KMS-11 (cell line): ENCODE data around the gene ZMYND11.

Experiments
- H2AFZ ChIP-seq: fragments of 200-600 bp; sonication (generic); 2 replicates; pipeline ENCODE4 v1.6.1; 2016; ENCODE audit warnings: antibody characterized with exemption, mixed run types, low read depth
- H3K27ac ChIP-seq: fragments of 200-600 bp; sonication (generic); 2 replicates; pipeline ENCODE4 v1.6.1; 2016; ENCODE audit warnings: mild to moderate bottlenecking, mixed run types
- H3K27me3 ChIP-seq: fragments of 200-600 bp; sonication (generic); 2 replicates; pipeline ENCODE4 v1.6.1; 2017; ENCODE audit warnings: mild to moderate bottlenecking, low read depth, mixed run types, moderate library complexity; ENCODE audit not compliant: insufficient read depth
- H3K36me3 ChIP-seq: fragments of 200-600 bp; sonication (generic); 2 replicates; pipeline ENCODE4 v1.6.1; 2017; ENCODE audit warnings: mild to moderate bottlenecking, mixed run types; ENCODE audit not compliant: insufficient read depth
- H3K4me1 ChIP-seq: fragments of 200-600 bp; sonication (generic); 2 replicates; pipeline ENCODE4 v1.6.1; 2016; ENCODE audit warnings: mild to moderate bottlenecking, low read depth, mixed run types; ENCODE audit not compliant: poor library complexity, severe bottlenecking
- H3K4me2 ChIP-seq: fragments of 200-600 bp; sonication (generic); 2 replicates; pipeline ENCODE4 v1.7.0; 2016; ENCODE audit warnings: mild to moderate bottlenecking, mixed run types
- H3K4me3 ChIP-seq: fragments of 200-600 bp; sonication (generic); IDR thresholded peaks from 2 replicates; pipeline ENCODE4 v1.6.1; 2017; ENCODE audit warnings: low read depth, low read length, mixed read lengths; ENCODE audit not compliant: insufficient read depth
- H3K79me2 ChIP-seq: fragments of 200-600 bp; sonication (generic); 2 replicates; pipeline ENCODE4 v1.6.1; 2016; ENCODE audit warnings: low read depth, mixed run types; ENCODE audit not compliant: insufficient read depth
- H3K9ac ChIP-seq: fragments of 200-600 bp; sonication (generic); 2 replicates; pipeline ENCODE4 v1.6.1; 2016; ENCODE audit warnings: mild to moderate bottlenecking, mixed run types
- H4K20me1 ChIP-seq: fragments of 200-600 bp; sonication (generic); 2 replicates; pipeline ENCODE4 v1.6.1; 2016; ENCODE audit warnings: mild to moderate bottlenecking, mixed run types; ENCODE audit not compliant: insufficient read depth
- CTCF ChIP-seq: fragments of 200-600 bp; sonication (generic); conservative IDR thresholded peaks from 2 replicates; pipeline ENCODE4 v1.6.1; 2017; ENCODE audit warnings: low read depth, mild to moderate bottlenecking, antibody characterized with exemption, low read length, moderate library complexity, mixed read lengths

The ZMYND11 gene

GRCh38 chr10:228366-228765 lies 93.1 kb downstream of the ZMYND11 start:
- Histone ChIP-seq H3K4me1 (no peaks in the 10 kb centered on the region), H3K4me2 (no peak overlapping the region), H4K20me1 (no peaks in the 10 kb centered on the region), H3K27ac (no peak overlapping the region), H2AFZ (no peak overlapping the region), H3K36me3 (no peaks in the 10 kb centered on the region), H3K4me3 (no peak overlapping the region), H3K27me3 (no peaks in the 10 kb centered on the region), H3K9ac (no peak overlapping the region), H3K79me2 (no peaks in the 10 kb centered on the region)
- TF ChIP-seq CTCF, result no peak

- Histone ChIP-seq H3K4me1 (no peaks in the 10 kb centered on the region), H4K20me1 (no peaks in the 10 kb centered on the region), H3K79me2 (no peaks in the 10 kb centered on the region), H3K27me3 (no peaks in the 10 kb centered on the region), H3K4me2 (no peak overlapping the region), H2AFZ (no peak overlapping the region), H3K27ac (no peak overlapping the region), H3K4me3 (no peak overlapping the region), H3K36me3 (no peaks in the 10 kb centered on the region), H3K9ac (no peak overlapping the region)
- peak; percentile 53; the same call in 1 of the 2 replicates for TF ChIP-seq CTCF
Measured at GRCh38 chr10:230758-231157, 95.5 kb downstream of the ZMYND11 start.

GRCh38 chr10:232061-232460 lies 96.8 kb downstream of the ZMYND11 start:
- no peak for TF ChIP-seq CTCF
- H3K4me2 ChIP-seq, result no peak overlapping the region
- no peaks in the 10 kb centered on the region for H3K27me3 ChIP-seq
- H3K4me1 ChIP-seq, result no peaks in the 10 kb centered on the region
- no peak overlapping the region for H3K4me3 ChIP-seq
- H3K27ac ChIP-seq, result no peak overlapping the region
- H4K20me1 ChIP-seq, result no peaks in the 10 kb centered on the region
- H3K9ac ChIP-seq, result no peak overlapping the region
- no peak overlapping the region for H2AFZ ChIP-seq
- H3K79me2 ChIP-seq, result no peaks in the 10 kb centered on the region
- no peaks in the 10 kb centered on the region for H3K36me3 ChIP-seq

- H4K20me1 ChIP-seq, result no peaks in the 10 kb centered on the region
- no peaks in the 10 kb centered on the region for H3K36me3 ChIP-seq
- TF ChIP-seq CTCF, result no peak
- H3K27me3 ChIP-seq, result no peaks in the 10 kb centered on the region
- H3K9ac ChIP-seq, result no peak overlapping the region
- no peaks in the 10 kb centered on the region for H3K4me1 ChIP-seq
- no peak overlapping the region for H2AFZ ChIP-seq
- no peak overlapping the region for H3K4me3 ChIP-seq
- H3K27ac ChIP-seq, result no peak overlapping the region
- no peaks in the 10 kb centered on the region for H3K79me2 ChIP-seq
- no peak overlapping the region for H3K4me2 ChIP-seq
Measured at GRCh38 chr10:232878-233277, 97.6 kb downstream of the ZMYND11 start.
